ENCODE measurements around the gene MINK1. TPM values are rescaled to one million over a fixed set of nuclear protein-coding genes. Genes with fewer than 3 reads are reported as not detected.
A peak's percentile ranks its signal among the peaks of the same experiment; 100 is the strongest.

Gene MINK1
- total RNA-seq, 1 donor from 2014 or later: 51.4 TPM

DNA sequence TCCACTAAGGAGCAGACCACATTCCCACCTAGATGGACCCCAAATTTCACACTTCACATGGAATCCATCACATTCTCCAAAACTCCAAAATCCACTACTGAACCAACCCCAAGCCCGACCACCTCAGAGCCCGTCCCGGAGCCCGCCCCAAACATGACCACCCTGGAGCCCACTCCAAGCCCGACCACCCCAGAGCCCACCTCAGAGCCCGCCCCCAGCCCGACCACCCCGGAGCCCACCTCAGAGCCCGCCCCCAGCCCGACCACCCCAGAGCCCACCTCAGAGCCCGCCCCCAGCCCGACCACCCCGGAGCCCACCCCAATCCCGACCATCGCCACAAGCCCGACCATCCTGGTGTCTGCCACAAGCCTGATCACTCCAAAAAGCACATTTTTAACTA is 100.5 kb downstream of the MINK1 start:
- no peak for DNase-seq

DNA sequence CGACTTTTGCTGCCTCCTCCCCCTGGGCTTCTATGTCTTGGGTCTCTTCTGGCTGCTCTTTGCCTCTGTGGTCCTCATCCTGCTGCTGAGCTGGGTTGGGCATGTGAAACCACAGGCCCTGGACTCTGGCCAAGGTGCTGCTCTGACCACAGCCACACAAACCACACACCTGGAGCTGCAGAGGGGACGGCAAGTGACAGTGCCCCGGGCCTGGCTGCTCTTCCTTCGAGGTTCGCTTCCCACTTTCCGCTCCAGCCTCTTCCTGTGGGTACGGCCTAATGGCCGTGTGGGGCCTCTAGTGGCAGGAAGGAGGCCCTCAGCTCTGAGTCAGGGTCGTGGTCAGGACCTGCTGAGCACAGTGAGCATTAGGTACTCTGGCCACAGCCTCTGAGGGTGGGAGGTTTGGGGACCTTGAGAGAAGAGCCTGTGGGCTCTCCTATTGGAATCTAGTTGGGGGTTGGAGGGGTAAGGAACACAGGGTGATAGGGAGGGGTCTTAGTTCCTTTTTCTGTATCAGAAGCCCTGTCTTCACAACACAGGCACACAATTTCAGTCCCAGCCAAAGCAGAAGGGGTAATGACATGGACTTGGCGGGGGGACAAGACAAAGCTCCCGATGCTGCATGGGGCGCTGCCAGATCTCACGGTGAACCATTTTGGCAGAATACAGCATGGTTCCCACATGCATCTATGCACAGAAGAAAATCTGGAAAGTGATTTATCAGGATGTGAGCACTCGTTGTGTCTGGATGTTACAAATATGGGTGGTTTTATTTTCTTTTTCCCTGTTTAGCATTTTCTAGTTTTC is 101.2 kb downstream of the MINK1 start:
- DNase-seq: no peak

DNA sequence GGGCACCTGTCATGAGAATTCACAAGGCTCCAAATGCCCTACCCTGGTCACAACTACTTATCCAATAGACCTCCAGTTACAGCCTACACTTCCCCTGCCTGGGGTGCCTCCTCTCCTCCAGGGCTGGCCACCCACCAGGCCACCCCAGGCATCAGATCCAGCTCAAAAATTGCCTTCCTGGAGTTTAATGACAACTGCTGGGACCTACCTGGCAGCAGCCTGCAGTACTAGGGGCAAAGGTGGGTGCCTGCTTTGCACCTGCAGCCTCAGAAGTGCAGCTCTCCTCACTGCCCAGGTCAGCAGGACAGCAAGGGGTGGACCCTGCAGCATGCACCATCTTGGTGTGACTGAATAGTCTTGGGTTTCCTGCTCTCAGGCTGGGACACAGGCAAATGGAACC is 102.5 kb downstream of the MINK1 start:
- no peak for DNase-seq

DNA sequence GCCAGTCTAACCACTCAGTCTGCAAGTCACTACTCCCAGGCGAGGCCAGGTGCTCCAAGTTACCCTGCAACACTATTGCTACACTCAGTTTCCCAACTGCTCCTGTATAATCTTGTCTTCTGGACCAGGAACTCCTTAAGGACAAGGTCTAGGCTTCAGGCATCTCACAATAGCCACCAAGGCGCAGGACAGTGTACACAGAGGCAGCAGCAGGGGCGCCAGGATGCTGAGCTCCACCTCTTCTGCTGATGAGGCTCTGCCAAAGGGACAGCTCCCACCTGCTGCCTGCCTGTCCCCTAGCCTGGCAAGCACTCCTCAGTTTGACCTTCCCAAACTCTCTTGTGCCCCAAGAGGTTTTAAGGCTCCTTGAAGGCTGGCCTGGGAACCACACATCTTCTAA is 103.3 kb downstream of the MINK1 start:
- DNase-seq: no peak

DNA sequence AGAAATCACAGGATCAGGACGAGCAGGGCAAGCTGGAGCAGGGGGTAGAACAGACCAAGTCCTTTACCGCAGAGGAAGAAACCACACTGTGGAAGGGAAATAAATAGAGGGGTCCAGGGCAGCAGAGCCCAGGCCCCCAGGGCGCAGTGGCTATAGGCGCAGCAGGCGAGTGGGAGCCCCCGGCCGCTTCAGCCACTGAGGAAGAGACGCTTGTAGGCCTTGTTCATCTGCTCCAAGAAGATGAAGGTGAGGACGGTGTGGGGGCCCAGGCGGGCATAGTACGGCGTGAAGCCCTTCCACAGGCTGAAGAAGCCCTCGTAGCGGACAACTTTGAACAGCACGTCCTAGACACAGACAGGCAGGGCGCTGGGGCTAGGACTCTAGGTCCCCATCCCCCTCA is 104.4 kb downstream of the MINK1 start:
- DNase-seq: no peak

DNA sequence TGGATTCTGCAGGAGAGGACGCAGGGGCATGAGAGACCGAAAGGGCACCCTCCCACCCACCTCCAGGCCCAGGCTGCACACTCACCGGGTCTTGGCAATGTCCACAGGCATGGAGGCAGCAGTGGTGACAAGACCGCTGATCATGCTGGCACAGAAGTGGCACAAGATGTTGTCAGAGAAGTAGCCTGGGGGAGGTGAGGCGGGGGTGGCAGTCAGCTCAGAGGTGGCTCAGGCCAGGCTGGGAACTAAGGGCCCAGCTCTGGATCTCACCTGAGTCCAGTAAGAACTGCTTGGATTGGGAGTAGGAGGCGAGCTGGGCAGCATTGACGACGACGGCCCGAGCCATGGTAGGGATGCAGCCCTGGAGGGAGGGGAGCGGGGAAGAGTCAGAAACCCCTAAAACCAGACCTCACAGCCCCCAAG is 104.9 kb downstream of the MINK1 start:
- DNase-seq: no peak

DNA sequence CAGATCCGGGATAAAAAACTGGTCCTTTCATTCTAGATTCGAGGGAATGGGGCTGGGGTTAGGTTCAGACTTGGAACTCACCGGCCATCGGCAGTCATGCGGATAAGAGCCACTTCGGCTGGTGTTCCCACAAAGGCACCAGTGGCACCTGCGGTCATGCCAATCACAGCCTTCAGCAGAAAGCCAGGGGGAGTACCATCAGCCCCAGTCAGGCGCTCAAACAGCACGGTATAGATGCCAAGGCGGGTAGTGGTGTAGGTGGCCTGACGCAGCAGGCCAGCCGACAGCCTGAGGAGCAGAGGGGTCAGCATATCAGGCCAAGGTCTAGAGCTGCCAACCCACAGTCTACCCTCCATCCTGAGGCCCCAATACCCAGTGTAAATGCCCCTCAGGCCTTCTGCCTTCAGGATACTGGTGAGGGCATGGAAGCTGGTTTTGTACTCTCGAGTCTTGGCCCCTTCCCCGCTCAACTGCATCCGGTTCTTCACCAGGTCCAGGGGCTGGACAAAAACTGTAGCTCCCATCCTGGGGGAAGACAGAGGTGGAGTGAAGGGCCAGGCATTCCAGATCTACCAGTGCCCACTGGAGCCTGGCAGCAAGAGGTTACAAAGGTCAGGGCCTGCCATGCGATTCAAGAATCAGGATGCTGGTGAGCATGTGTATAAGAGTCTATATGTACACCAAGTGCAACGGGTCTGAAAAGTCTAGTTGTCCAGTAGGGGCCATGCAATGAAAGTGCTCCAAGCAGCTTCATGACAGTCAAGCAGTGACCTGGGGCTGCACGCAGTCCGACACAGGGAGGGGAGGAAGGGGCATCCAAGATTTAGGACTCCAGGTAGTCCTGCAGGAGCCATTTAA is 105.8 kb downstream of the MINK1 start:
- DNase-seq: no peak

DNA sequence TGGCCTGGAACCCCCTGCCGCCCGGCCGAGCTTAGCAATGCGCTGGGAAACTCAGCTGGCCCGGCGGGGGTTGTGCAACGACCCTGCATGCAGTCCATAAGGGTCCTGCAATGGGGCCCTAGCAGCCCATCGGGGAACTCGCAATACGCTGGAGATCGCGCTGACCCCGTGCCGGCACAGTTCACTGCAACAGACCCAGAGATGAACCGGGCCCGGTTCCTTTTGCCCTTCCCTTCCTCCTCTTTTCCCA is 106.3 kb downstream of the MINK1 start:
- DNase-seq: no peak

DNA sequence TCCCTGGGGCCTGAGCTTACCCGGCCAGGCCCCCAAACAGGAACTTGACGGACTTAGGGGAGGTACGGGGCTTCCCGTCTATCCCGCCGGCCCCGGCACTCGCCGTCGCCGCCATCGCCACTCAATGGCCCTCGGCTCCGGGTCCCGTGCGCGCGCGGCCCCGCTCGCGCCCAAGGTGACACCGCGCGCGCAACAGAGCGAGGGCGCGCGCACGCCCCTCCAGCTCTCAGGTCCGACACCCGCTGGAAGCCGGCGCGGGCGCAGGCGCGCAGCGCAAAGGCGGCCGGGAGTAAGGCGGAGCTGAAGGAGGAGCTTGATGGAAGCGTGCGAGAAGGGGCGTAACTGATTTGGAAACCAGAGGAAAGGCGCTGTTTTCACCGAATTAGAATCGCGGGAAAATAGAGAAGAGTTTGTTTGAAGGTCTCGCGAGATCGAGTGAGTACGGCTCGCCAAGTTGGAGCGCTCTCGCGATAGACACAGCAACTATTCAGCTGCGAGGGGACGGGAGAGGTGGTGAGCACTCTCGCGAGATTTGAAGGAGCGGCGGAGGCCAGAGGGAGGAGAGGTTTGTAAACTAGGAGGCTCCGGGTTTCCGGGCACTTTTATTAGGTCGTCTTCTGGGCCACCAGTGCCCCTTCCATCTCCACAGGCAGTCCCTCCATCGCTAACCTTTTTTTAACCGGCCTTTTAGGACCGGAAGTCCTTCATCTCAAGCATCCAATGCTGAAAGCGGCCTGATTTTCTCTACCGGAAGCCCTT is 106.8 kb downstream of the MINK1 start, which contains the start of the genes RNF167 and SLC25A11:
RNF167 (plus strand) TSS at position 473 of the 759 bp plus-strand sequence. CDS start 642 bp downstream, outside the sequence.
SLC25A11 (minus strand) TSS at position 251 of the 759 bp plus-strand sequence; CDS start at position 115, 136 bp downstream.
- DNase-seq: peak; percentile 100

DNA sequence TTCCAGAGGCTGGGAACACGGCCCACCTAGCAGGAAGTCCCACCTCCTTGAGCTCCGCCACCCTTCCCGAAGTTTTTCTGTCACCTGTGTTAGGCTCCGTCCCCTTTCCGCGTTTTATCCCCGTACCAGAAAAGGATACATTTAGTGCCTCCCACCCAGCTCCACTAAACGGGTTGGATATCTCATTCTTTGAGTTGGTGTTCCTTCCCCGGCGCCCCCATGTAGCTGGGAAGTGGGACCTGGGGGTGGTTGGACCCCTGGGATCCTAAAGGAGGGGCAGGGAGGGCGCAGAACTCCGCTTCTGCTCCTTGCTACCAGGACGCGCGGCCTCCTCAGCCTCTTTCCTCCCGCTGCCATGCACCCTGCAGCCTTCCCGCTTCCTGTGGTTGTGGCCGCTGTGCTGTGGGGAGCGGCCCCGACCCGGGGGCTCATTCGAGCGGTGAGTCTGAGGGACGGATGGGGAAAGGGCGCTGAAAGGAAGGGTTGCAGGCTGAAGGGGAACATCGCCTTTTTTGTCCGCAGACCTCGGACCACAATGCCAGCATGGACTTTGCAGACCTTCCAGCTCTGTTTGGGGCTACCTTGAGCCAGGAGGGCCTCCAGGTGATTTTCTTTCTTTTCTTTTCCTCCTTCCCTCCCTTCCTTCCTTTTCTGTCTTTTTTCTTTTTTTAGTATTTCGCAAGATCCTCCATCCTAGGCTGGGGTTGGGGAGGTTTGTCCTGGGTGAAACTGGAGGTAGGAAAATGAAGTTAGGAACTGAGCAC is 107.6 kb downstream of the MINK1 start:
- no peak for DNase-seq

DNA sequence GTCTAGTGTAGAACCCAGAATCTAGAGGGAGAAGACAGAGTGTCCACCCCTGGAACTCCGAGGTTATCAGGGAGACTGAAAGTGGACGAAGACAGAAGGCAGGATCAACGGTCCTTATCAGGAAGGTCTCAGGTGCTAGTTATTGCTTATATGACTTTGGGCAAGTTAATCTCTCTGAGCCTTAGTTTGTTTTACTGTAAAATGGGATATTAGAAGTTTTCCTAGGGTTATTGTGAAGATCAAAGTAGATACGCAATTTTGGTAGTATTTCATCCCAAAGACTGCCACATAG is 108.1 kb downstream of the MINK1 start:
- DNase-seq: no peak

DNA sequence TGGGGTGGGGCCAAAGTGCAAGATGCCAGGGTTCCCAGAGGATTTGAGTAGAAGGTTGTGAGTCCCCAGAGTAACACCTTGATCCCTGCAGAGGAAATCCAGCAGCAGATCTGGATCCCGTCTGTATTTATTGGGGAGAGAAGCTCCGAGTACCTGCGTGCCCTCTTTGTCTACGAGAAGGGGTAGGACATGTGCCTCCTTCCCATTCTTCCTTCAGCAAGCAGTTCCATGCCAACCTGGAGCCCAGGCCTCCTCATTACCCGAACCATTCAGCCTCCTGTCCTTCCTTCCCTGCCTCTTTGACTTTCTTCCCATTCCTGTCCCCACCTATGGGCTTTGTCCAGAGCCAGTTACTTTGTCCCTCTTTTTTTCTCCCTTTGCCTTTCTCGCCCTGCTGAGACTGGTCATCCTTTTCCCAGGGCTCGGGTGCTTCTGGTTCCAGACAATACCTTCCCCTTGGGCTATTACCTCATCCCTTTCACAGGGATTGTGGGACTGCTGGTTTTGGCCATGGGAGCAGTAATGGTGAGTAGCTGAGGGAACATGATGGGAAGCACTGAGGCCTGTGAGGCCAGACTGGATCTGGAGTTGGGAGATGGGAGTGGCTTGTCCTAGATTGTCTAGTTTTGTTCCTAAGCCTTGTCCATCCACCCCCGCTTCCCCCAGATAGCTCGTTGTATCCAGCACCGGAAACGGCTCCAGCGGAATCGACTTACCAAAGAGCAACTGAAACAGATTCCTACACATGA is 109.8 kb downstream of the MINK1 start:
- no peak for DNase-seq

DNA sequence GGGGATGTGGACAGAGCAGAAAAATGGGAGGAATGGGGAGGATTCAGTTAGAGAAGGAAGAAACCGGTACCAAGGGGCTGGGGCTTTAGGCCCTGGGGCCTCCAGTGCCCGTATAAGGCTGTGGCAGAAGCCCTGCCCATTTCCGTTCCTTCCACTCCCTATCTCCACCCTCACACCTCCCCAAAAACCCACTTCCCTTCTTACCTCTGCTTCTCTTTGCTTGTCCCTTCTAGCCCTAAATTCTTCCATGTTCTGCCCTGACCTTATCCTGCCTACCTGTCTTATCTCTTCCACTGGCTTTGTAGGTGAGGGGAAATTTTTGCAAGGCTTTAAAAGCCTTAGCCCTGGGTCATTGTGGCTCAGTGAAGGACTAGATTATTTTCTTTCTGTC is 111.0 kb downstream of the MINK1 start:
- no peak for DNase-seq

DNA sequence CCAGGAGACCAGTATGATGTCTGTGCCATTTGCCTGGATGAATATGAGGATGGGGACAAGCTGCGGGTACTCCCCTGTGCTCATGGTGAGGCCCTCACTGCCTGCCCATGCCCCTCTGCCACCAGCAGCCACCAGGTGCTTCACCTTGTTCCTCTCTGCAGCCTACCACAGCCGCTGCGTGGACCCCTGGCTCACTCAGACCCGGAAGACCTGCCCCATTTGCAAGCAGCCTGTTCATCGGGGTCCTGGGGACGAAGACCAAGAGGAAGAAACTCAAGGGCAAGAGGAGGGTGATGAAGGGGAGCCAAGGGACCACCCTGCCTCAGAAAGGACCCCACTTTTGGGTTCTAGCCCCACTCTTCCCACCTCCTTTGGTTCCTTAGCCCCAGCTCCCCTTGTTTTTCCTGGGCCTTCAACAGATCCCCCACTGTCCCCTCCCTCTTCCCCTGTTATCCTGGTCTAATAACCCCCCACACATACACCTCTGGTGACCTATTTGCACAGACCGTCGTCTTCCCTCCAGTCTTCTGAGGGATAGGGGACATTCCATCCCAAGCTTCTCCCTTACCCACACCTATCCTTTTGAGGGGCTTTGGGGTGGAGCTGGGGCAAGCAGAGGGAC is 111.5 kb downstream of the MINK1 start:
- no peak for DNase-seq

DNA sequence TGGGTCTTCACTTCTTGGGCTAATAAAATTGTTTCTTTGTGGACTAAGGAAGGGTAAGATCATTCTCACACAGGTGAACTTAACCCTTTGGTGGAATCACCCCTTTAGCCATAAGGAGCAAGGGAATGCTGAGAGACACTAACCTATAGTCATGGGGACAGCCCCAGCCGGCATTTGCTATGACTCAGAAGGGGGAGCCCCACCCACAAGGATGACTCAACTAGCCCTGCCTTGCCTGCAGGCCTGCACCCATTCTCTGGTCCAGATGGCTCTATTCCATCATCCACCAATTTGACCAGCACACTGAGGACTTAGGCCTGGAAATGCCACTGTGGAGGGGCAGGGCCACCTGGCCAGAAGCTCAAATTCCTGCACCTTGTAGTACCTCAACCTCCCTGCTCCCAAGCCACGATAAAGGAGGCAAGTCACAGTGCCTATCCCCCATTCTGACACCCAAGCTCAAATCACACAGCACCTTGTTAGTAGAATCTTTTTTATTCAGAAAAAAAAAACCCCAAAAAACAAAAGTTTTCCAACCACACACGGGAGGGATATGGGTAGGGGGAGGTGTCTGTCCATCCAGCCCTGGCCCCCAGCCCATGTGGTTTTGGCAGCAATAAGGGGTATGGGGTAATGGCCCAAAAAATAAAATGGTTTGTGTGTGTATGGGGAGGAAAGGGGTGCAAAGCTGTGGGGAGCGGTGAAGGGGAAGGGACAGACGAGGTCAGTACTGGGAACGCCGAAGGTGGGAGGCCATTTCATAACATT is 112.2 kb downstream of the MINK1 start:
- DNase-seq: peak; percentile 53

DNA sequence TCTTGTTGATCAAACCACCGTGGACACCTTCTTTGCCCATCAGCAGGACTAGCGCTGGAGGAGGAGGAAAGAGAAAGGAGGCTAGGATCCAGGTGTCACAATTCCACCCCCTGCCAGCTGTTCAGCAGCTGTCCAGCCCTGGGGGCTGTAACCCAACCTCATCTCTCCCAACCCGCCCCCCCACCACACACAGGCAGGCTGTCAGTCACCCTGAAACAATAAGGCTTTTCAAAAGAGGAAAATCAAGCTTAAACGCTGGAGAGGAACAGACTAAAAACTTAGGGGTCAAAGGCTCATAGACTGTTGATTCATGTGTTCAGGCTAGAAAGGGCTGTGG is 112.8 kb downstream of the MINK1 start:
- peak; percentile 70 for DNase-seq

DNA sequence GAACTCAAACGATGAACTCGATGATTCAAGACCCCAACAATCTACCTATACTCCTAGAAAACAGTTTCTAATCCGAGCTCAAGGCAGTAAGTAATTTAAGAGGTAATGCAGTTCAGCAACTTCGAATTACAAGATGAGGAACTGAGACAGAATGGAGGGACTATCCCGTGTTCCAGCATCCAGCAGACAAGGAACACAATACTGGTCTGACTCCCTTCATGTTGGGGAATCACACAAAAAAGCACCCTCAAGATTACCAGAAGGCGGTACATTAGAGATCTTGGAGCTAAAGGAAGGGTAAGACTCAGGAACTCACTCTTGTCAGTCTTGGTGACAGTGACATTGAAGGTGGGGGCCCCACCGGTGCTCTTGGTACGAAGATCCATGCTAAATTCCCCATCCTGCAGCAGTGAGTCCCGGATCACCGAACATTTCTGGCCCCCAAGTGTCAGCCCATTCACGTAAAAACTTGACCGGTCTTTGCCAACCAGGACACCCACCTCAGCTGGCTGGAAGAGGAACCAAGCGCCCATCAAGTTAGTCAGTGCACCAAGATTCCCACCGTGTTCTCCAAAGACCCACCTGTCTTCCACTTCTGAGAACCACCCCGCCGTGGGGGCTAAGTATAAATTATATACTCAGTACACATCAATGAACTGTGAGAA is 113.3 kb downstream of the MINK1 start:
- no peak for DNase-seq

DNA sequence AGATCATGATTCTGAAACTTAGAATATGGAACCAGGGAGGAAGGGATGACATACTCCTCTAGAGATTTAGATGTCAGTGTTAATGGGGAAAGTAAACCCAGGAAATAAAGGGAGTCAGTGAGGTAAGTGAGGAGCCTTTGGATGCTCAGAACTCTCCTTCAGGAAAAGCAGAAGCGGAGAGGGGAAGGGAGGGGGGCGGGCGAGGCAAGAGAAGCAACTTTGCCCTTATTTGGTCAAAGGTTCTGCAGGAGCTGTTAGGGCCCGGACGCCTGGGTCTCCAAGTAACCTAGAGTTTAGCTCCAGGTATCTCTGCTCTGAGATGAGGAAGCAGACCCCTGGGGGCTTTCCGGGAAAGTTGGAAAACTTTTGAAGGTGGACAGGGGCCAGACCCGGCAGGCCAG is 113.9 kb downstream of the MINK1 start:
- DNase-seq: no peak
